HepG2 (cell line): Measurements from ENCODE around the gene ANKRD17. TPM values are rescaled to one million over a fixed set of nuclear protein-coding genes. Genes with fewer than 3 reads are reported as not detected.

Experiments used
- DRAP1 ChIP-seq: IDR thresholded peaks from 2 replicates; pipeline ENCODE4 v1.6.1; 2016; ENCODE audit warnings: missing genetic modification reagents, missing compliant biosample characterization
- ELK4 ChIP-seq: sonication (generic); formaldehyde crosslinking; IDR thresholded peaks from 2 replicates; pipeline ENCODE4 v1.9.0; 2021; ENCODE audit warnings: missing genetic modification reagents, borderline replicate concordance
- KDM4B ChIP-seq: sonication (generic); formaldehyde crosslinking; IDR thresholded peaks from 2 replicates; pipeline ENCODE4 v1.4.0; 2020; ENCODE audit warnings: missing genetic modification reagents
- MLLT10 ChIP-seq: sonication (generic); formaldehyde crosslinking; IDR thresholded peaks from 2 replicates; pipeline ENCODE4 v1.4.0; 2020; ENCODE audit warnings: missing genetic modification reagents
- PAWR ChIP-seq: sonication (generic); formaldehyde crosslinking; IDR thresholded peaks from 2 replicates; pipeline ENCODE4 v1.4.0; 2020; ENCODE audit warnings: missing genetic modification reagents, mild to moderate bottlenecking, borderline replicate concordance
- TEF ChIP-seq: sonication (generic); formaldehyde crosslinking; IDR thresholded peaks from 2 replicates; pipeline ENCODE4 v1.5.0; 2020; ENCODE audit warnings: missing genetic modification reagents
- ZBTB14 ChIP-seq: sonication (generic); formaldehyde crosslinking; IDR thresholded peaks from 2 replicates; pipeline ENCODE4 v1.4.0; 2020; ENCODE audit warnings: missing genetic modification reagents
- ZNF33B ChIP-seq: sonication (generic); formaldehyde crosslinking; IDR thresholded peaks from 2 replicates; pipeline ENCODE4 v1.5.1; 2020; ENCODE audit warnings: mild to moderate bottlenecking, missing genetic modification reagents
- ZNF564 ChIP-seq: sonication (generic); formaldehyde crosslinking; IDR thresholded peaks from 2 replicates; pipeline ENCODE4 v1.8.1; 2023; ENCODE audit warnings: mild to moderate bottlenecking, missing genetic modification reagents
- ZNF7 ChIP-seq: IDR thresholded peaks from 2 replicates; pipeline ENCODE4 v1.6.1; 2016; ENCODE audit warnings: missing biosample characterization, missing genetic modification reagents
- ZSCAN20 ChIP-seq: sonication (generic); formaldehyde crosslinking; IDR thresholded peaks from 2 replicates; pipeline ENCODE4 v1.4.0; 2020; ENCODE audit warnings: missing genetic modification reagents, mild to moderate bottlenecking, borderline replicate concordance
- polyA plus RNA-seq, 8 experiments: library from polyadenylated mRNA; depleted of rRNA in 3 of 8; stranded (reverse) in 7 of 8; unstranded in 1 of 8; fragments of >200 nt; fragmentation: Illumina TruSeq in 4 of 8; extraction: Trizol in 4 of 8; gene quantifications; 2 replicates each; pipeline versions ENCODE4 v1.2.1 to v1.2.3, GENCODE V29; 2011 to 2016; ENCODE audit warnings: low read depth in 4 of 8, missing spikeins in 1 of 8, mixed read lengths in 1 of 8; ENCODE audit not compliant: insufficient read depth in 1 of 8
- total RNA-seq, 5 experiments: library from RNA; depleted of rRNA; stranded (reverse); fragments of >200 nt; fragmentation: Illumina TruSeq; extraction: Trizol; gene quantifications; 2 replicates each; pipeline ENCODE4 v1.2.3, GENCODE V29; 2016; ENCODE audit warnings: low read depth in 1 of 5

The ANKRD17 gene
- total and polyA plus RNA-seq, 2 of the 13 experiments (the other 11 are each of a cell fraction or from before 2014, with no cell fraction given): 55.7 to 61.1 TPM

GRCh38 chr4:73161527-73162185 is 96.9 kb downstream of the ANKRD17 start (continued):
- TF ChIP-seq ZBTB14 (CRISPR knock-in tag): no peak
- no peak for TF ChIP-seq KDM4B (CRISPR knock-in tag)
- no peak for TF ChIP-seq ZNF7 (CRISPR knock-in tag)
- TF ChIP-seq ZSCAN20 (CRISPR knock-in tag): no peak
- no peak for TF ChIP-seq PAWR
- no peak for TF ChIP-seq MLLT10
- TF ChIP-seq DRAP1: no peak
- no peak for TF ChIP-seq ZNF564 (CRISPR knock-in tag)
- TF ChIP-seq TEF (CRISPR knock-in tag): no peak
- no peak for TF ChIP-seq ELK4 (CRISPR knock-in tag)
- no peak for TF ChIP-seq ZNF33B
- TF ChIP-seq, all 625 proteins: peak for 0
